GM12892 (cell line): ENCODE measurements around the gene CPNE9.

Experiments used
- POLR2A ChIP-seq: IDR thresholded peaks from 2 replicates; pipeline ENCODE4 v1.6.1; 2011; ENCODE audit warnings: low read depth, low read length, control low read depth
- POLR2AphosphoS5 ChIP-seq: IDR thresholded peaks from 2 replicates; pipeline ENCODE4 v1.6.1; 2011; ENCODE audit warnings: low read depth, low read length, control low read depth
- TAF1 ChIP-seq: IDR thresholded peaks from 2 replicates; pipeline ENCODE4 v1.6.1; 2011; ENCODE audit warnings: low read depth, mild to moderate bottlenecking, control low read depth, low read length, borderline replicate concordance

DNA sequence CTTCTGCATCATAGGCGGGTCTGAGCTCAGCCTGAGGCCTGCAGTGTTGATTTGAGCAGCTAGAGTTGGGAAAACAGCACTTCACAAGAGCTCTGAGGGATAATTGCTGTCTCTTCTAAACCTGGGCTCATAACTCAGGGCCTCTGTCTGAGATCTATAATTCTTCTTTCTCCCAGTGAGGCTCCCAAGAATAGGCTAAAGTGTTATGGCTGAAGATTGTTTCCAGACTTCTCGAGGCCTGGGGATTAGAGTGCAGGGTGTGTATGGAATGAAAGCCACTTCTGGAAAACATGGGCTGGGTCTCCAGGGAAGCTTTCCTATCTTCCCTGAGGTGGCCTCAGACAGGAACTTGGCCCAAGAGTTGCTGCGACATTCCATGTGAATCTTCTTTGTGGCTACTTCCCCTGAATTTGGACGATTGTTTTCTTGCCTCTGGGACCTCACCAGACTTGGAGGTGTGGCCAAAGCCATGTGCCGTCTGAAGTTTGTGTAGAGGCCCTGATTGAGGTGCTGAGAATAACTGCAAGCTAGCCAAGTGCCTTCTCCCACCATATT is 27.8 kb upstream of the CPNE9 start:
- TF ChIP-seq POLR2A (no peak), POLR2AphosphoS5 (no peak), TAF1 (no peak)
